HG02885 (cell line): ENCODE measurements around the gene TNFRSF4.

Source experiments
- ATAC-seq: cut with Tn5 transposase; IDR thresholded peaks from one replicate; pipeline ENCODE4 v1.9.1; 2021; ENCODE audit warnings: mild to moderate bottlenecking; ENCODE audit not compliant: unreplicated experiment, poor library complexity

Gene TNFRSF4

GRCh38 chr1:1245817-1246576 lies 32.0 kb upstream of the TNFRSF4 start:
- ATAC-seq, result no peak

GRCh38 chr1:1245178-1245816 lies 31.3 kb upstream of the TNFRSF4 start:
- no peak for ATAC-seq

GRCh38 chr1:1244192-1244811 lies 30.3 kb upstream of the TNFRSF4 start:
- ATAC-seq, result no peak

- no peak for ATAC-seq
These were observed 29.8 kb upstream of the TNFRSF4 start for GRCh38 chr1:1243807-1244191.

- no peak for ATAC-seq
These were observed 29.3 kb upstream of the TNFRSF4 start for GRCh38 chr1:1243266-1243660.

- no peak for ATAC-seq
These were observed 28.7 kb upstream of the TNFRSF4 start for GRCh38 chr1:1242461-1243265.

GRCh38 chr1:1241588-1242219 lies 27.8 kb upstream of the TNFRSF4 start:
- no peak for ATAC-seq

- ATAC-seq, result no peak
These were observed 27.1 kb upstream of the TNFRSF4 start for GRCh38 chr1:1240822-1241587.

GRCh38 chr1:1240348-1240732 lies 26.4 kb upstream of the TNFRSF4 start:
- ATAC-seq, result no peak

GRCh38 chr1:1239614-1240347 lies 25.8 kb upstream of the TNFRSF4 start:
- ATAC-seq, result no peak

- ATAC-seq, result no peak
These were observed 25.3 kb upstream of the TNFRSF4 start for GRCh38 chr1:1239227-1239613.

- ATAC-seq, result no peak
These were observed 24.8 kb upstream of the TNFRSF4 start for GRCh38 chr1:1238702-1239178.

GRCh38 chr1:1237874-1238701 lies 24.1 kb upstream of the TNFRSF4 start:
- ATAC-seq, result no peak

GRCh38 chr1:1236945-1237873 lies 23.3 kb upstream of the TNFRSF4 start:
- ATAC-seq, result no peak

- ATAC-seq, result no peak
These were observed 22.3 kb upstream of the TNFRSF4 start for GRCh38 chr1:1236176-1236763.

GRCh38 chr1:1235016-1235744 lies 21.2 kb upstream of the TNFRSF4 start:
- no peak for ATAC-seq
